Measurements from ENCODE around the gene CFDP1.

Gene CFDP1

DNA sequence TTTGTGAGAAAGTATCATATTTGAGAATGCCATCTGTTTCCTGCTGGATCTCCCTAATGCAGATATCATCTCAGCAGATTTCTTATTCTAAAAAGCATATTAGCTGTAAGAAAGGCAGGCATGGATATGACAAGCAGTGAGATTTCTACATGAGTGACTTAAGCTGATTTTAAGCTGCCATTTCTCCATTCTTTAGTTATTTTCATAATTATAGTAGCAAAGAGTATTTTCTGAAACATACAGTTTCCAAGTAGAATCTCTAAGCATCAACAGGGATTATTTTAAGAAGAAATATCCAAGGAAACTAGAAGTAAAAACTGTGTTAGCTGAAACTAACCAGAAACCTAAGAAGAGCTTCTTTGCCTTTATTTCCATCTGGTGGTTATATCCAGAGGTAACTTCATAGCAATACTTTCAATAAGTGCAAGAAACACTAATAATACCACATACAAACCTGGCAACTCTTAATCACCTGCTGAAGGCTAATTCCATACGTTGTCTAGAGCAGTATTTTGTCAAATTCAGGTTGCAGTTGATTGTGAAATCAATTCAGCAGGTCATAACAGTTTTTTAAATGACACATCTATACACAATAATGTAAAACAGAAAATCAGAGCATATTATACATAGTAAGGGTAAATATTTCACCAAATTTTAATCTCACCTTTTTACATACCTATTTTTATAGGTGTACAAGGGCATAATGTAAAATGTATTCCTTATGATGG lies 42.2 kb downstream of the CFDP1 start:
- TF ChIP-seq, protein P1, sequence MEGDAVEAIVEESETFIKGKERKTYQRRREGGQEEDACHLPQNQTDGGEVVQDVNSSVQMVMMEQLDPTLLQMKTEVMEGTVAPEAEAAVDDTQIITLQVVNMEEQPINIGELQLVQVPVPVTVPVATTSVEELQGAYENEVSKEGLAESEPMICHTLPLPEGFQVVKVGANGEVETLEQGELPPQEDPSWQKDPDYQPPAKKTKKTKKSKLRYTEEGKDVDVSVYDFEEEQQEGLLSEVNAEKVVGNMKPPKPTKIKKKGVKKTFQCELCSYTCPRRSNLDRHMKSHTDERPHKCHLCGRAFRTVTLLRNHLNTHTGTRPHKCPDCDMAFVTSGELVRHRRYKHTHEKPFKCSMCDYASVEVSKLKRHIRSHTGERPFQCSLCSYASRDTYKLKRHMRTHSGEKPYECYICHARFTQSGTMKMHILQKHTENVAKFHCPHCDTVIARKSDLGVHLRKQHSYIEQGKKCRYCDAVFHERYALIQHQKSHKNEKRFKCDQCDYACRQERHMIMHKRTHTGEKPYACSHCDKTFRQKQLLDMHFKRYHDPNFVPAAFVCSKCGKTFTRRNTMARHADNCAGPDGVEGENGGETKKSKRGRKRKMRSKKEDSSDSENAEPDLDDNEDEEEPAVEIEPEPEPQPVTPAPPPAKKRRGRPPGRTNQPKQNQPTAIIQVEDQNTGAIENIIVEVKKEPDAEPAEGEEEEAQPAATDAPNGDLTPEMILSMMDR (IDR thresholded peaks at IDR 0.05; ENCODE audit: borderline replicate concordance, extremely low read depth, low read length, poor library complexity, severe bottlenecking), result no peak
- no peak for TF ChIP-seq EZH2 (IDR thresholded peaks at IDR 0.05; ENCODE audit: borderline replicate concordance, low read depth, low read length, severe bottlenecking)
- Histone ChIP-seq H3K36me3 (ENCODE audit: insufficient read depth, low read length) (peaks cover 60% of the 10 kb centered on the region), H3K4me3 (ENCODE audit: low read depth in 1 of 2, low read length in 2 of 2) (no peak overlapping the region), H3K27ac (ENCODE audit: low read length) (no peak overlapping the region), H3K27me3 (ENCODE audit: insufficient read depth, low read length, poor library complexity) (no peaks in the 10 kb centered on the region), H3K4me2 (ENCODE audit: insufficient read depth, low read length) (no peak overlapping the region), H3K79me2 (ENCODE audit: insufficient read depth, low read length) (no peaks in the 10 kb centered on the region), H3K9me3 (ENCODE audit: insufficient read depth, low read length, severe bottlenecking) (no peaks in the 10 kb centered on the region), H3K4me1 (ENCODE audit: insufficient read depth, low read length) (no peaks in the 10 kb centered on the region), H4K20me1 (ENCODE audit: insufficient read depth, low read length) (no peaks in the 10 kb centered on the region; the same call in none of the 2 replicates), H3K9ac (ENCODE audit: low read depth, low read length) (no peak overlapping the region), H2AFZ (ENCODE audit: low read depth, low read length) (no peak overlapping the region)
- no peak for DNase-seq
- ATAC-seq (ENCODE audit: insufficient read depth, low read depth), result no peak

DNA sequence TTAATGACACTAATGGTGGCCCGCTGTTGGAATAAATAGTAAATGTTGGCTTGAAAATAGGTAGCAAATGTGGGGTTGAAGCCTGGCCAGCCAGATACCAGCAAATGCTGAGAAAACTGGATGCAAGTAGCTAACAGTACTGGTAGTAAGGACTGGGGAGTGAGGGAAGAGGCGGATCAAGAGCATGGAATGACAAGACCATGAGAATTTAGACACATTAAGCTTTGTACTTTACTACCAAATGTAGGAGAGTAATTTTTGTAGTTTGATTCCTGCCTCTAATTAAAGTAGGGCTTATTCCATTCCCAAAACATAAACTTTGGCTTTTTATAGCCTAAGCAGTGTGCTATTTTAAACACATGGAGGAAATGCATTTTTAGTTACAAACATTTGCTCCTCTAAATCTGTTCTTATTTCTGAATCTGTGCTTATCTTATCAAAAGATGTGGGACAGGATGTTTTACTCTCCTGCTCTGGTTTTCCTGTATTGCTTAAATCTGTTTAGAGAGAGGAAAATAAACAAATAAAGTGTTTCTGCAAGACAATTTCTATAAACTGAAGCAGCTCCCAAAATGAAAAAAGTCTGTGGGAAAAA lies 44.1 kb downstream of the CFDP1 start:
- Histone ChIP-seq H3K27me3 (ENCODE audit: insufficient read depth, low read length, poor library complexity) (no peaks in the 10 kb centered on the region), H3K79me2 (ENCODE audit: insufficient read depth, low read length) (no peaks in the 10 kb centered on the region), H3K4me1 (ENCODE audit: insufficient read depth, low read length) (no peaks in the 10 kb centered on the region), H2AFZ (ENCODE audit: low read depth, low read length) (no peak overlapping the region), H3K4me2 (ENCODE audit: insufficient read depth, low read length) (no peak overlapping the region), H3K9ac (ENCODE audit: low read depth, low read length) (no peak overlapping the region), H3K27ac (ENCODE audit: low read length) (no peak overlapping the region), H3K9me3 (ENCODE audit: insufficient read depth, low read length, severe bottlenecking) (no peaks in the 10 kb centered on the region), H4K20me1 (ENCODE audit: insufficient read depth, low read length) (no peaks in the 10 kb centered on the region; the same call in none of the 2 replicates), H3K36me3 (ENCODE audit: insufficient read depth, low read length) (peaks cover 51% of the 10 kb centered on the region), H3K4me3 (ENCODE audit: low read depth in 1 of 2, low read length in 2 of 2) (no peak overlapping the region)
- TF ChIP-seq, protein P1 (IDR thresholded peaks at IDR 0.05; ENCODE audit: borderline replicate concordance, extremely low read depth, low read length, poor library complexity, severe bottlenecking), result no peak
- no peak for TF ChIP-seq EZH2 (IDR thresholded peaks at IDR 0.05; ENCODE audit: borderline replicate concordance, low read depth, low read length, severe bottlenecking)
- DNase-seq, result no peak
- no peak for ATAC-seq (ENCODE audit: insufficient read depth, low read depth)

DNA sequence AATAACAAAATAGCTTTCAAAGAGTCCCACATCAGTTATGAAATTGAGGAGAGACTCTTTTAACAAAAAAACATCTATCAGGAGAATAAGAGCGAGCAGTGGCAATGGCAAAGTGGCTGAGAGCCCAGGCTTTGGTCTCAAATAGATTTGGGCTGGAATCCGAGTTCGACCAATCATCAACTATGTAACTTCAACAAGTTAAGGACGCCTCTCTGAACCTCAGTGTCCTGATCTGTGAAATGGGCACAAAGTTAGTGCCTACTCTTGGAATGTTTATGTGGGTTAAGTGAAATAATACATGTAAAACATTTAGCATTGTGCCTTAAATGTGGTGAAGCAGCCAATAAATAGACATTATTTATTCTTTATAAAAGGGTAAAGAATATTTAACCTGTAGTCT lies 45.4 kb downstream of the CFDP1 start:
- TF ChIP-seq, protein P1 (IDR thresholded peaks at IDR 0.05; ENCODE audit: borderline replicate concordance, extremely low read depth, low read length, poor library complexity, severe bottlenecking), result no peak
- TF ChIP-seq EZH2 (IDR thresholded peaks at IDR 0.05; ENCODE audit: borderline replicate concordance, low read depth, low read length, severe bottlenecking), result no peak
- Histone ChIP-seq H3K4me2 (ENCODE audit: insufficient read depth, low read length) (no peak overlapping the region), H3K9ac (ENCODE audit: low read depth, low read length) (no peak overlapping the region), H3K9me3 (ENCODE audit: insufficient read depth, low read length, severe bottlenecking) (no peaks in the 10 kb centered on the region), H4K20me1 (ENCODE audit: insufficient read depth, low read length) (no peaks in the 10 kb centered on the region; the same call in none of the 2 replicates), H3K79me2 (ENCODE audit: insufficient read depth, low read length) (no peaks in the 10 kb centered on the region), H3K4me3 (ENCODE audit: low read depth in 1 of 2, low read length in 2 of 2) (no peak overlapping the region), H3K27ac (ENCODE audit: low read length) (no peak overlapping the region), H2AFZ (ENCODE audit: low read depth, low read length) (no peak overlapping the region), H3K4me1 (ENCODE audit: insufficient read depth, low read length) (no peaks in the 10 kb centered on the region), H3K27me3 (ENCODE audit: insufficient read depth, low read length, poor library complexity) (no peaks in the 10 kb centered on the region), H3K36me3 (ENCODE audit: insufficient read depth, low read length) (peaks cover 44% of the 10 kb centered on the region)
- ATAC-seq (ENCODE audit: insufficient read depth, low read depth) (no peak), DNase-seq (no peak)
